Tibial nerve (tissue), 4 donors: ENCODE measurements around the gene CDC20. TPM values are rescaled to one million over a fixed set of nuclear protein-coding genes. Genes with fewer than 3 reads are reported as not detected.
A peak's percentile ranks its signal among the peaks of the same experiment; 100 is the strongest.
"Not testable (repeated sequence)": the region's sequence is repeated elsewhere in the genome, so short reads cannot be mapped to it uniquely, and the experiment has no call there.

Experiments
- DNase-seq, 2 donors: peaks; one replicate each; pipeline ENCODE4 v3.0.0-alpha.2; 2019; ENCODE audit warnings: low spot score in 2 of 2
- H3K27ac ChIP-seq, 4 donors: fragments of 200-600 bp; sonication (generic) in 3 of 4; one replicate each; pipeline ENCODE4 v1.5.1; 2017 to 2019; ENCODE audit warnings: mild to moderate bottlenecking in 1 of 4
- H3K27me3 ChIP-seq, 2 donors: fragments of 200-600 bp; sonication (generic) in 1 of 2; one replicate each; pipeline versions ENCODE4 v1.5.1 to v1.6.0; 2017 to 2019
- H3K36me3 ChIP-seq, 3 donors: fragments of 200-600 bp; sonication (generic); one replicate each; pipeline ENCODE4 v1.5.1; 2018 to 2019
- H3K4me1 ChIP-seq, 4 donors: fragments of 200-600 bp; sonication (generic) in 3 of 4; one replicate each; pipeline ENCODE4 v1.5.1; 2017 to 2019
- H3K4me3 ChIP-seq, 4 donors: fragments of 200-600 bp; sonication (generic) in 3 of 4; one replicate each; pipeline ENCODE4 v1.5.1; 2017 to 2019; ENCODE audit warnings: mild to moderate bottlenecking in 1 of 4, moderate library complexity in 1 of 4
- H3K9me3 ChIP-seq, 4 donors: fragments of 200-600 bp; sonication (generic) in 3 of 4; one replicate each; pipeline ENCODE4 v1.5.1; 2017 to 2019
- EP300 ChIP-seq, 2 donors: sonication (generic); formaldehyde crosslinking; IDR thresholded peaks; one replicate each; pipeline ENCODE4 v1.6.1; 2017; ENCODE audit warnings: antibody characterized with exemption in 2 of 2, mild to moderate bottlenecking in 1 of 2
- POLR2A ChIP-seq, 2 donors: fragments of 450-650 bp; IDR thresholded peaks; one replicate each; pipeline ENCODE4 v1.6.1; 2017; ENCODE audit warnings: antibody characterized with exemption in 2 of 2, mild to moderate bottlenecking in 2 of 2, moderate library complexity in 2 of 2
- WGBS, 2 donors: methylation state at CpG; one replicate each; pipeline ENCODE4 v1.1.5; 2018; 5-methylcytosine and 5-hydroxymethylcytosine counted together
- total RNA-seq, 4 donors: library from RNA; depleted of rRNA; stranded (reverse); fragments of >200 nt; gene quantifications; one replicate each; pipeline ENCODE4 v1.1.0, GENCODE V29; 2016
- TF ChIP-seq, protein P1 (sequence below), 5 experiments: fragments of 200-600 bp in 3 of 5; fragments of 450-650 bp in 2 of 5; sonication (generic) in 3 of 5; IDR thresholded peaks; one replicate each; pipeline ENCODE4 v1.5.1; 2016 to 2019; ENCODE audit warnings: antibody characterized with exemption in 5 of 5, mild to moderate bottlenecking in 3 of 5, moderate library complexity in 2 of 5

The CDC20 gene
- total RNA-seq, 4 donors from 2014 or later = 0.42 to 3.5 (median 1.5) TPM

DNA sequence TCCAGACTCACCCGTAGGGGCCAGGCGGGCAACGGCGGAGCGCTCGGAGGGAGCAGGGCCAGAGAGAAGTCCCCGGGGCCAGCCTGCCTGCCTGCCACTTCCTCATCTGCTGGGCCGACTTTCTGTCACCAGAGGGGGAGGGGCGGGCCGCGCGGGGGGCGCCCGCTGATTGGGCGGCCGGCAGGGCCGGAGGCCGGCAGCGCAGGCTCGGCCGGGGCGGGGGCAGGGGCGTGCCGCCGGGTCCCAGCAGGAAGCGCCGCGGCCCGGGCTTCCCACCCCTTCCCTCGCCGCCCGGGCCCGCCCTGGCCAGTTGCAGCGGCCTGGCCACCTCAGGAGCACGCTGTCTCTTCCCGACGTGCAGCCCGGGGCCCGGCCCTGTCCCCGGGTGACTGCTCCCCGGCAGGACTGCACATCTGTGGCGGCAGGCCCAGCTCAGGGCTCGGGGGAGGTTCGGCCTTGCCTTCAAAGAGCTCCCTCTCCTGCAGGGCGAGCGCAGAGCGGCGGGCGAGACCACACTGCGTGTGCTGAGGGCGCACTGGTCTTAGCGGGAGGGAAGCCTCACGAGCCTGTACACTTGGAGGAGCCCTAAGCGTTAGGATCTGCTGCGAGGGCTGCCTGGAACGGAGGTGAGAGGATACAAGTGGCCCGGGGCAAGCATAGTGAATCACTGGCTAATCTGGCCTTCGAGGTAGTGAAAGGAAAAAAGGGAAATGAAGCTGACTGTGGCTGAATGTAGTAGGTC lies 9.3 kb downstream of the CDC20 start, which contains the start of gene ELOVL1:
ELOVL1 (minus strand) TSS at position 108 of the 742 bp plus-strand sequence. CDS start 2,402 bp downstream, outside the sequence.
- H3K36me3 ChIP-seq = peaks cover 0 to 29% (median 20%) of the 10 kb centered on the region in 3 donors
- WGBS, 2 donors = 1% methylated on average over 15 to 35 of the region's 58 CpGs
- peak within 1 kb of the TSS; percentile 88 to 98 (median 98) for H3K27ac ChIP-seq
- no peaks in the 10 kb centered on the region for H3K27me3 ChIP-seq
- TF ChIP-seq POLR2A (IDR thresholded peaks at IDR 0.05) = peak; percentile 26 to 74
- peak in 1 of 2 donors; percentile 81 for TF ChIP-seq EP300 (IDR thresholded peaks at IDR 0.05)
- TF ChIP-seq, protein P1, sequence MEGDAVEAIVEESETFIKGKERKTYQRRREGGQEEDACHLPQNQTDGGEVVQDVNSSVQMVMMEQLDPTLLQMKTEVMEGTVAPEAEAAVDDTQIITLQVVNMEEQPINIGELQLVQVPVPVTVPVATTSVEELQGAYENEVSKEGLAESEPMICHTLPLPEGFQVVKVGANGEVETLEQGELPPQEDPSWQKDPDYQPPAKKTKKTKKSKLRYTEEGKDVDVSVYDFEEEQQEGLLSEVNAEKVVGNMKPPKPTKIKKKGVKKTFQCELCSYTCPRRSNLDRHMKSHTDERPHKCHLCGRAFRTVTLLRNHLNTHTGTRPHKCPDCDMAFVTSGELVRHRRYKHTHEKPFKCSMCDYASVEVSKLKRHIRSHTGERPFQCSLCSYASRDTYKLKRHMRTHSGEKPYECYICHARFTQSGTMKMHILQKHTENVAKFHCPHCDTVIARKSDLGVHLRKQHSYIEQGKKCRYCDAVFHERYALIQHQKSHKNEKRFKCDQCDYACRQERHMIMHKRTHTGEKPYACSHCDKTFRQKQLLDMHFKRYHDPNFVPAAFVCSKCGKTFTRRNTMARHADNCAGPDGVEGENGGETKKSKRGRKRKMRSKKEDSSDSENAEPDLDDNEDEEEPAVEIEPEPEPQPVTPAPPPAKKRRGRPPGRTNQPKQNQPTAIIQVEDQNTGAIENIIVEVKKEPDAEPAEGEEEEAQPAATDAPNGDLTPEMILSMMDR (IDR thresholded peaks at IDR 0.05) = peak in 3 of 5 experiments; percentile 14 to 55 (median 37)
- peaks cover 0 to 42% (median 20%) of the 10 kb centered on the region in 4 donors for H3K4me1 ChIP-seq
- peak; percentile 83 to 86 for DNase-seq
- no peaks in the 10 kb centered on the region for H3K9me3 ChIP-seq
- peak within 1 kb of the TSS; percentile 80 to 97 (median 91) for H3K4me3 ChIP-seq

DNA sequence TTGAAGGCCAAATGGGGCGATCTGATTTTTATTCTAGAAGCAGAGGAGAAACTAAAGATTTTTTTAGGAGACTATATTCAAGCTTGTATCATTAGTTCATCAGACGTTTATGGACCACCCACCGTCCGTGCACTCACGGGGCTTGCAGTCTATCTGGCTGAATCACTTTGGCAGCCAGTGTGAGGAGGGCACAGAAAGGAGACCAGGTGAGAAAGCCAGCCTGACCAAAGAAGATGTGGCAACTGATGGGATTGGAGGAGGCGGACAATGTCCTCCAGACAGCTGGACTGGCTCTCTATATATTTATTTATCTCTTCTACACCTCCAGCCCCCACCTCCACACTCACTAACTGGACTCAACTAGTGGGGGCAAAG lies 9.9 kb downstream of the CDC20 start:
- DNase-seq = no peak
- Histone ChIP-seq H3K9me3 (no peaks in the 10 kb centered on the region), H3K4me3 (peak overlapping the region; percentile 71 to 97 (median 83)), H3K4me1 (peaks cover 0 to 48% (median 20%) of the 10 kb centered on the region in 4 donors), H3K27ac (peak overlapping the region; percentile 71 to 98 (median 96)), H3K36me3 (peaks cover 0 to 27% (median 17%) of the 10 kb centered on the region in 3 donors), H3K27me3 (no peaks in the 10 kb centered on the region)
- WGBS, 2 donors = 15 to 17% methylated on average over 6 of the region's 6 CpGs
- TF ChIP-seq POLR2A (IDR thresholded peaks at IDR 0.05) (no peak), EP300 (IDR thresholded peaks at IDR 0.05) (no peak)
- TF ChIP-seq, protein P1 (IDR thresholded peaks at IDR 0.05) = no peak

DNA sequence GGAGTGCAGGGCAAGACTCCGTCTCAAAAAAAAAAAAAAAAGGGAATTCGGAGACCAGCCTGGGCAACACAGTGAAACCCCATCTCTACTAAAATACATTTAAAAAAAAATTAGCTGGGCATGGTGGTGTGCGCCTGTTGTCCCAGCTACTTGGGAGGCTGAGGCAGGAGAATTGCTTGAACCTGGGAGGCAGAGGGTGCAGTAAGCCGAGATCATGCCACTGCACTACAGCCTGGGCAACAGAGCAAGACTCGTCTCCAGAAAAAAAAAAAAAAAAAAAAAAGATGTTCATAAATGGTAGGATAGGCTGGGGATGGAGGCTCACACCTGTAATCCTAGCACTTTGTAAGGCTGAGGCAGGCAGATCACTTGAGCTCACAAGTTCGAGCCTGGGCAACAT lies 11.0 kb downstream of the CDC20 start:
- peaks cover 0 to 48% (median 20%) of the 10 kb centered on the region in 4 donors for H3K4me1 ChIP-seq
- 90 to 95% methylated on average over 6 of the region's 6 CpGs for WGBS, 2 donors
- DNase-seq, H3K4me3 ChIP-seq, H3K9me3 ChIP-seq, H3K27ac ChIP-seq, H3K27me3 ChIP-seq: not testable (repeated sequence)
- peaks cover 0 to 19% (median 6%) of the 10 kb centered on the region in 3 donors for H3K36me3 ChIP-seq

DNA sequence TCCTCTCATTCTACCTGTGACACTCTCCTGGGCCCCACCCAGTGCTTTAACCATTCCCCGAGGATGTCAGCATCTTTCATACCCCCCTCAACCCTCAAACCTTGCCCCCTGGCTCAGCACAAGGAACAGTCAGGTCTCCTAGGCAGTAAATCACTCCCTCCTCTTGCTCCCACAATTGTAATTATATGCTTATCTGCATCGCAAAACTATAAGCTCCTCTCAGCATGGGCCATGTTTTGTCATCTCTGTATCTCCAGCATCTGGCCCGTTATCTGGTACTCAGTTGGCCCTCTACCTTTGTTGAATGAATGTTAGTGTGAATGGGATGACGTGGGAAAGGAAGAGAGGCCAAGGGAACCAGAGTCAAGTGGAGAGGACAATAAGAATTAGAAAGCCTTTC lies 11.8 kb downstream of the CDC20 start:
- H3K27ac ChIP-seq = peak overlapping the region in 1 of 4 donors; percentile 35
- whole genome bisulfite sequencing, 2 donors = 81 to 84% methylated on average over 4 of the region's 4 CpGs
- no peak for DNase-seq
- no peaks in the 10 kb centered on the region for H3K9me3 ChIP-seq
- H3K36me3 ChIP-seq = peaks cover 0 to 11% (median 0%) of the 10 kb centered on the region in 3 donors
- no peak overlapping the region for H3K4me3 ChIP-seq
- no peaks in the 10 kb centered on the region for H3K27me3 ChIP-seq
- peaks cover 0 to 47% (median 20%) of the 10 kb centered on the region in 4 donors for H3K4me1 ChIP-seq
- TF ChIP-seq POLR2A (IDR thresholded peaks at IDR 0.05) = no peak
- TF ChIP-seq, protein P1 (IDR thresholded peaks at IDR 0.05) = no peak
- TF ChIP-seq EP300 (IDR thresholded peaks at IDR 0.05) = no peak

DNA sequence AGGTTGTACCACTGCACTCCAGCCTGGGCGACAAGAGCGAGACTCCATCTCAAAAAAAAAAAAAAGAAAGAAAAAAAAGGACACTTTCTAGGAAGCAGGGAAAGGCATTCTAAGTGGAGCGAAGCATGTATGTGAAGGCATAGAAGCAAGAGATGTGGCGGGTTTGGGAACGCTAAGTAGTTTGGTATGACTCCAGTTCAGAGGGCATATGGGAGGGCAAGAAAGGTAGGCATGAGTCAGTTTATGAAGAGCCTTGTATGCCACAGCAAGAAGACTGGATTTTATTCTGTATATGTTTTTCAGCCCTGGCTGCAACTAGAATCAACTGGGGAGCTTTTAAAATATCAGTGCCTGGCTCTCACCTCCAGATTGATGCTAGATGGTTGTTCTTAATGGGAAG lies 13.4 kb downstream of the CDC20 start:
- peaks cover 0 to 31% (median 9%) of the 10 kb centered on the region in 4 donors for H3K4me1 ChIP-seq
- 93 to 95% methylated on average over 5 of the region's 5 CpGs for WGBS, 2 donors
- H3K4me3 ChIP-seq = no peak overlapping the region
- TF ChIP-seq POLR2A (IDR thresholded peaks at IDR 0.05) = no peak
- no peak for TF ChIP-seq EP300 (IDR thresholded peaks at IDR 0.05)
- TF ChIP-seq, protein P1 (IDR thresholded peaks at IDR 0.05) = no peak
- no peaks in the 10 kb centered on the region for H3K9me3 ChIP-seq
- DNase-seq = no peak
- peaks cover 0 to 7% (median 0%) of the 10 kb centered on the region in 3 donors for H3K36me3 ChIP-seq
- peak overlapping the region in 2 of 4 donors; percentile 62 to 65 for H3K27ac ChIP-seq
- no peaks in the 10 kb centered on the region for H3K27me3 ChIP-seq
